Gastroesophageal sphincter (tissue), 4 donors: Measurements from ENCODE around the gene LMAN1L. TPM values are rescaled to one million over a fixed set of nuclear protein-coding genes. Genes with fewer than 3 reads are reported as not detected.

Source experiments
- ATAC-seq: fragments of 150-250 bp; one replicate; pipeline ENCODE4 v1.9.1; 2016; ENCODE audit warnings: mild to moderate bottlenecking, moderate library complexity
- H3K27ac ChIP-seq, 4 donors: fragments of 200-600 bp; sonication (generic) in 3 of 4; 1 replicate in 3 of 4; 2 replicates in 1 of 4; pipeline ENCODE4 v1.5.1; 2016 to 2019
- H3K27me3 ChIP-seq: fragments of 200-600 bp; sonication (generic); one replicate; pipeline ENCODE4 v1.5.1; 2019
- H3K36me3 ChIP-seq, 2 donors: fragments of 200-600 bp; sonication (generic); one replicate each; pipeline ENCODE4 v1.5.1; 2019; ENCODE audit warnings: control low read depth in 1 of 2
- H3K4me1 ChIP-seq, 3 donors: fragments of 200-600 bp; sonication (generic); 1 replicate in 2 of 3; 2 replicates in 1 of 3; pipeline ENCODE4 v1.5.1; 2016 to 2019; ENCODE audit warnings: control low read depth in 2 of 3
- H3K4me3 ChIP-seq, 2 donors: fragments of 200-600 bp; sonication (generic); one replicate each; pipeline ENCODE4 v1.5.1; 2019; ENCODE audit warnings: mild to moderate bottlenecking in 1 of 2, moderate library complexity in 1 of 2
- H3K9me3 ChIP-seq, 3 donors: fragments of 200-600 bp; sonication (generic); one replicate each; pipeline ENCODE4 v1.5.1; 2017 to 2019; ENCODE audit warnings: control low read depth in 2 of 3
- CTCF ChIP-seq, 4 experiments: fragments of 200-600 bp in 2 of 4; fragments of 450-650 bp in 2 of 4; sonication (generic) in 1 of 4; IDR thresholded peaks; one replicate each; pipeline ENCODE4 v1.5.1; 2017 to 2019; ENCODE audit warnings: antibody characterized with exemption in 4 of 4, mild to moderate bottlenecking in 2 of 4, moderate library complexity in 2 of 4
- EP300 ChIP-seq: sonication (generic); formaldehyde crosslinking; IDR thresholded peaks from one replicate; pipeline ENCODE4 v1.6.1; 2017; ENCODE audit warnings: antibody characterized with exemption, mild to moderate bottlenecking
- POLR2A ChIP-seq, 2 donors: fragments of 450-650 bp; IDR thresholded peaks; one replicate each; pipeline ENCODE4 v1.6.1; 2017; ENCODE audit warnings: antibody characterized with exemption in 2 of 2, mild to moderate bottlenecking in 2 of 2, moderate library complexity in 1 of 2
- POLR2AphosphoS5 ChIP-seq: sonication (generic); formaldehyde crosslinking; IDR thresholded peaks from one replicate; pipeline ENCODE4 v1.6.1; 2017; ENCODE audit warnings: antibody characterized with exemption
- WGBS, 2 donors: methylation state at CpG; one replicate each; pipeline ENCODE4 v1.1.5; 2018; ENCODE audit warnings: low coverage in 1 of 2; 5-methylcytosine and 5-hydroxymethylcytosine counted together
- total RNA-seq, 4 donors: library from RNA; depleted of rRNA; stranded (reverse); fragments of >200 nt; gene quantifications; one replicate each; pipeline ENCODE4 v1.1.0, GENCODE V29; 2016

The LMAN1L gene
- total RNA-seq, 4 donors from 2014 or later: 0.27 TPM; not detected in 3

DNA sequence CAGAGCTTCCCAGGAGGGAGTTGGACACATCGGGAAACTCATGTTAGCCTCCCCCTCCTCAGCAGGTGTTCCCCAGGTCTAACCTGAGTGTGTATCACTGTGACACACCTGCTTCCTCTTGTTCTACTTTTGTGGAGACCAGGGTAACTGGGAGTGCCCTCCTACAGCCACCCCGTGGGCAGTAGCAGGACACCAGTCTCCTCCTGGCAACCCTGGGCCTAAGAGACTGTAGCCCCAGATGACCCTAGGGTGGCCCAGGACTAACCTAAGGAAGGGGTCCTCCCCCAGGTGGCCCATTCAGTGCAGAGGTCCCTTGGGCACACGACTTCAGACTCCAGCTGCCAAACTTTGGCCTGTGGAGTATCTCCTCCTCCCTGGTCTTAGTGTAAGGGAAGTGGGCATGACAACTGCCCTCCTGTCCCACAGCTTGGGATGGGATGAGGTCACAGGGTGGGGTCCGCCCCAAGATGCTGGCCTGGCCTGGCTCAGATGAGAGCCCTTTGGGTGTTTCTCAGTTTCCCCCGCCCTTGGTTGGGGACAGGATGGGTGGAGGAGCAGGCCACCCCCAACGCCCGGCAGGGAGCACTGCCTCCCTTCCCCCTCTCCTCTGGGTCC lies 26.0 kb upstream of the LMAN1L start:
- 43% methylated on average over 1 of the region's 7 CpGs; no CpG with 5 or more reads in 1 of the 2 donors for WGBS, 2 donors
- Histone ChIP-seq H3K36me3 (no peaks in the 10 kb centered on the region), H3K27ac (peak overlapping the region in 3 of 4 donors; percentile 56 to 87 (median 68)), H3K9me3 (no peaks in the 10 kb centered on the region), H3K27me3 (no peaks in the 10 kb centered on the region), H3K4me3 (no peak overlapping the region), H3K4me1 (peaks cover 0 to 94% (median 70%) of the 10 kb centered on the region in 3 donors)
- TF ChIP-seq POLR2AphosphoS5 (no peak), EP300 (no peak), POLR2A (IDR thresholded peaks at IDR 0.05) (no peak), CTCF (IDR thresholded peaks at IDR 0.05) (no peak)
- no peak for ATAC-seq

DNA sequence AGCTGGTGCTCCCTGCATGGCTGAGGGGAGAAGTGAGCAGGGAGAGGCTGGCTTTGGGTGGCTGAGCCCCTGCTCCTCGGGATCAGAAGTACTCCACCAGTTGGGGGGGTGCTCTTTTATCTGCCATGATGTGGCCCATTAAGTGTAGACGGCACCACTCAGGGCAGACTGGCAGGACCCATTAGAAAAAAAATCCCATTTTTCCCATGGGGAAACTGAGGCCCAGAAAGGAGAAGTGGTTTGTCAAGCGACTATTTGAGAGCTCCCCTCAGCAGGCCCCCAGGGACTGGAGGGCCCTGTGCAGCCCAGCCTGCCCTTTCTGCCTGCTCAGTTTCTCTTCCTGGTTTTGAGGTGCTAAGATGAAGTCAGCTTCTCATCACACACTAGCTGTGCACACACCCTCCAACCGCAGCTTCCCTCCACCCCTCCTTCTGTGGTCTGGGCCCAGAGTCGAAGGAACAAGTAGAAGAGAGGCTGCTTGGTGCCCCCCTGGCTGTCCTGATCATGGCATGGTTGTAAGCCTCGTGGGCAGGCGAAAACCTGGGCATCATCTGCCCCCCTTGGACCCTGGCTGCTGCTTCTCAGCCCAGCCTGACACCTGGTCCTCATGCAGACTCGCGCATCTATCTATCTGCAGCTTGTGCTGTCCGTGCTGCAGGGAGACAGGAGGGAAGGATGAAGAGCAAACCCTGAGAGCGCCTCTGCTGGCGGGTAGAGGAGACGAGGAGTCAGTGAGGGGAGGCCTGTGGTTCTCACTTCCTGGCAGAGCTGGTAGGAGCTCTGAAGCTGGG lies 25.2 kb upstream of the LMAN1L start:
- whole genome bisulfite sequencing, 2 donors: 44 to 64% methylated on average over 3 to 7 of the region's 13 CpGs
- Histone ChIP-seq H3K36me3 (no peaks in the 10 kb centered on the region), H3K27ac (peak overlapping the region in 3 of 4 donors; percentile 56 to 87 (median 68)), H3K4me3 (no peak overlapping the region), H3K27me3 (no peaks in the 10 kb centered on the region), H3K9me3 (no peaks in the 10 kb centered on the region), H3K4me1 (peaks cover 0 to 100% (median 69%) of the 10 kb centered on the region in 3 donors)
- ATAC-seq: peak; percentile 57
- TF ChIP-seq CTCF (IDR thresholded peaks at IDR 0.05) (peak in 1 of 4 experiments; percentile 24), POLR2AphosphoS5 (no peak)

GRCh38 chr15:74788042-74788682 lies 24.5 kb upstream of the LMAN1L start:
- H3K9me3 ChIP-seq: no peaks in the 10 kb centered on the region
- H3K4me3 ChIP-seq: no peak overlapping the region
- WGBS, 2 donors: 53 to 67% methylated on average over 2 to 5 of the region's 7 CpGs
- no peak for TF ChIP-seq CTCF (IDR thresholded peaks at IDR 0.05)
- no peak for TF ChIP-seq EP300
- no peak for TF ChIP-seq POLR2AphosphoS5
- no peak for TF ChIP-seq POLR2A (IDR thresholded peaks at IDR 0.05)
- no peaks in the 10 kb centered on the region for H3K27me3 ChIP-seq
- no peaks in the 10 kb centered on the region for H3K36me3 ChIP-seq
- no peak for ATAC-seq
- peak overlapping the region in 3 of 4 donors; percentile 56 to 87 (median 68) for H3K27ac ChIP-seq
- H3K4me1 ChIP-seq: peaks cover 0 to 100% (median 68%) of the 10 kb centered on the region in 3 donors

GRCh38 chr15:74788683-74789151 lies 23.9 kb upstream of the LMAN1L start:
- Histone ChIP-seq H3K27ac (peak overlapping the region in 3 of 4 donors; percentile 56 to 87 (median 70)), H3K36me3 (no peaks in the 10 kb centered on the region), H3K4me1 (peaks cover 0 to 100% (median 66%) of the 10 kb centered on the region in 3 donors), H3K27me3 (no peaks in the 10 kb centered on the region), H3K9me3 (no peaks in the 10 kb centered on the region), H3K4me3 (no peak overlapping the region)
- 59% methylated on average over 4 of the region's 9 CpGs; no CpG with 5 or more reads in 1 of the 2 donors for WGBS, 2 donors
- ATAC-seq: no peak
- TF ChIP-seq POLR2A (IDR thresholded peaks at IDR 0.05): no peak
- TF ChIP-seq POLR2AphosphoS5: no peak
- TF ChIP-seq EP300: no peak
- no peak for TF ChIP-seq CTCF (IDR thresholded peaks at IDR 0.05)
